Activated CD8-positive, alpha-beta memory T cell treated with anti-CD3 and anti-CD28 coated beads, Interleukin-2, amount 50 U/mL, for 4 hours (primary cell): ENCODE results near the gene RNF141.

Experiments used
- DNase-seq: peaks from one replicate; pipeline ENCODE4 v3.0.0-alpha.2; 2020

RNF141 gene

GRCh38 chr11:10561043-10561818 lies 20.2 kb upstream of the RNF141 start:
- DNase-seq, result no peak

GRCh38 chr11:10558288-10558687 lies 17.3 kb upstream of the RNF141 start:
- no peak for DNase-seq

GRCh38 chr11:10556590-10556989 lies 15.6 kb upstream of the RNF141 start:
- DNase-seq, result no peak

DNA sequence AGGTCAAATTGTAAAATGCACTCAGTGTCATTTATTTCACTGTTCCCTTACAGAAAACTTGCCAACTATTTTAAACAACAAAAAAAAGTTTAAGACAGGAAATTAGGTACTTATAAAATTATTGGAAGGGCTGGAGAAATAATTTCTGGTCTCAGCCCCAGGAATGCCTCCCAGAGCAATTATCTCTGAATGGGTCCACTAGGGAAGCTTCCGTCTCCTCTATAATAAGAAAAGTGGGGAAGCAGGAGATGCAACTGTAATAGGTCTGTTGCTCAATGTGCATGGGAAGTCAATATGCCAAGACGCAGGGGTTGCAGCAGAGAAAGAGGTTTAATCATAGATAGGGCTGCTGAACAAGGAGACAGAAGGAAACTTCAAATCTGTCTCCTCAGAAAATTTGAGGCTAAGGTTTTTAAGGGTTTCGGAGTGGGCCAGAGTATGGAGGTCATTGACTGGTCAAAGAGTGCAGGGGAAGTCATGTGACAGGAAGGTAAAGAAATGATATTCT lies 10.9 kb upstream of the RNF141 start:
- DNase-seq, result no peak

DNA sequence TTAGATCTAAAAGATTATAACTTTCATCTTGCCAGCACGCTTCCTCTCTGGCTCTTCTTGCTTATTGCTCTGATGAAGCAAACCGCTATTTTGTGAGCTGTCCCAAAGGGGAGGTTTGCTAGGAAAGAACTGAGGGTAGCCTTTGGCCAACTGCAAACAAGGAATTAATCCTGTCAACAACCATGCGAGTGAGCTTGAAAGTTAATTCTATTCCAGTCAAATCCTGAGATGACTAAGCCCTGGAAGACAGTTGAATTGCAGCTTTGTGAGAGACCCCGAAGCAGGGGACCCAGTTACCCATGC lies 10.3 kb upstream of the RNF141 start:
- no peak for DNase-seq

- no peak for DNase-seq
Observed at GRCh38 chr11:10550503-10551289, 9.7 kb upstream of the RNF141 start.

GRCh38 chr11:10544491-10545465 lies 3.8 kb upstream of the RNF141 start:
- DNase-seq, result no peak

DNA sequence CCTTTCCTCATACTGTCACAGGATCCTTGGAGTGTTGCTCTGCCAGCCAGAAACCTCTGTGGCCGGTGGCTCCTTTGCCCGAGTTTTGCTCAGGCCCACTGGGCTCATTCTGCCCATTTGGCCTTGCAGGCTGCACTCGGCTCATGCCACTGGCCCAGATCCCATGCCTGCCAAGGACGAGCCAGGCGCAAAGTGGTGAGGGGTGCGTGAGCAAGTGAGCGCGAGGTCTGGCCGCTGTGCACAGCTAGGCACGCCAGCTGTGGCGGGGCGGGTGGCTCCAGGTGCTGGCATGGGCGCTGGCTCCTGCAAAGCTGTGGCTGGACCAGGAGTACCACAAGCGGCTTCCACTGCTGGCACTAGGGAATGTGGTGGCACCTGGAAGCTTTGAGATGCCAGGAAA lies 2.8 kb upstream of the RNF141 start:
- DNase-seq, result no peak

DNA sequence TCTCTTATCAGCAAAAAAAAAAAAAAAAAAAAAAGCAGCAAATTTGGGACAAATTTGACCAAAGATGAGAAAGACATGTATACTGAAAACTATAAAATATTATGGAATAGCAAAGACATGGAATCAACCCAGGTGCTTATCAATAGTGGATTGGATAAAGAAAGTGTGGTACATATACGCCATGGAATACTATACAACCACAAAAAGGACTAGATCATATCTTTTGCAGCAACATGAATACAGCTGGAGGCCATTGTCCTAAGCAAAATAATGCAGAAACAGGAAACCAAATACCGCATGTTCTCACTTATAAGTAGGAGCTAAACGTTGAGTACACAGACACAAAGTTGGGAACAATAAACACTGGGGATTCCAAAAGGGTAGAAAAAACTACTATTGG lies 1.8 kb upstream of the RNF141 start:
- no peak for DNase-seq

- no peak for DNase-seq
Observed at GRCh38 chr11:10541561-10541930, 559 bp upstream of the RNF141 start.

DNA sequence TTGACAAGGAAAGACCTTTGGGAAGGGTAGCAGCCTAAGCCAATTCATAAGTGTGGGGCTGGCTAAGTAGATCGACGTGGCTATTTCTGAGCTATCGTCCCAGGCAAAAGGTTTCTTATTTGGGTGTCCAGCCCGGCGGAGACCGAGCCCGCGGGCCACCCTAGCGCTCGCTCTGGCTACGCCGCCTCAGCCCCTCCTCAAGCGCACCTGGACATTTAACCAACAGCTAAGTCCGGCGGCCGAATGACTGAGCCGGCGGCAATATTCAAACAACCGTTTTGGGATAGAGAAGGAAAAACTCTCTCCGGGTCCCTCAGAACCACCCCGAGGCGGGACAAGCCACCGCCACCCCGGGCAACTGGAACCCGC lies 457 bp downstream of the RNF141 start:
- DNase-seq, result no peak

DNA sequence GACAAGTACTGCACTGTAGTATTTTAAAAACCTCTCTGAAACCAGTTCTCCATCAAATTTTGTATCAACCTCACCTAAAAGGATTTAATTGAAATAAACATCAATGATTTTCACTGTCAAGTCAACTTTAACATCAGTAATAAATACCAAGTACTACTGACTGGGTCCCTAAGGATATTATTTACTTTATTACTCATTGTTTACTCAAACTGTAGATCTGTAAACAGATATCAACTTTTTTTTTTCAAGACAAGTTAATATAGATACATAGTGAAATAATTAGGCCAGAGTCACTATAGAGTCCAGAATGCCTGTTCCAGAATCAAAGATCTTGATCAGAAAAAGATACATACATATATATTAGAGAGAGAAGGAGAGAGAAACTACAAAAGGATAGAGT lies 1.6 kb downstream of the RNF141 start:
- DNase-seq, result no peak

- no peak for DNase-seq
Observed at GRCh38 chr11:10538924-10539323, 2.1 kb downstream of the RNF141 start.

GRCh38 chr11:10537600-10537999 lies 3.4 kb downstream of the RNF141 start:
- no peak for DNase-seq

GRCh38 chr11:10534316-10534715 lies 6.7 kb downstream of the RNF141 start:
- no peak for DNase-seq

DNA sequence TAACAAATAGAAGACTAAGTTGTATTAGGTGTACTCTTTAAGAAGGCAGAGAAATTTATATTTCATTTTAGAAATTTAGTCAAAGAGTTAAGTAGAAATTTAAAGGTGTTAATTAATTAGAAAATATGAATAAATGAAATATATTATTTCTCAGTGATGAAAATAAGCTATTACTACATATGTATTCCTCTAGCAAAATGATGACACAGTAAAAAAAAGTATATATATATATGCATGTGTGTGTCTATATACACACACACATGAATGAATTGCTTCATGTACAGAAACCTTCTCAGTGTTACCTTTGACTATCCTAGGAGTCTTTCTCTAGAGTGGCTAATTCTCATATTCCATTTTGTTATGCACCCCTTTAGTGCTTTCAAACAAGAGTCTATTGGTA lies 7.7 kb downstream of the RNF141 start:
- DNase-seq, result no peak

GRCh38 chr11:10532526-10532925 lies 8.5 kb downstream of the RNF141 start:
- no peak for DNase-seq

DNA sequence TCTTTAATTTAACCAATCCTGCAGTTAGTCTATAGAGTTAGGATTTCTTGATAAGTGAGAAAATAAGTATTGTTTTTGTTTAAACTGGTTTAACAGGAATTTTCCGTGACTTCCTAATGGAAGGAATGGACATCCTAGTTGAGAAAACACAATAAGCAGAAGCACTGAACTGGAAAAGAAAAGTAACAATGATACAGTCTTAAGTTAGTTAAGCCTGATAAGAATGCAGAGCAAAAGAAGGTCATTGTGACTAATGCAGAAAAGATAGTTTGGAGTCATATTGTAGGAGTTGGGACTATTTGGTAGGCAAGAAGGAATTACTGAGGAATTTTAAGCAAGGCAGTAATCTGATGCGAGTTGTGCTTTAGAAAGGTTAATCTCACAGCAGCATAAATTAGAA lies 11.7 kb downstream of the RNF141 start:
- no peak for DNase-seq

DNA sequence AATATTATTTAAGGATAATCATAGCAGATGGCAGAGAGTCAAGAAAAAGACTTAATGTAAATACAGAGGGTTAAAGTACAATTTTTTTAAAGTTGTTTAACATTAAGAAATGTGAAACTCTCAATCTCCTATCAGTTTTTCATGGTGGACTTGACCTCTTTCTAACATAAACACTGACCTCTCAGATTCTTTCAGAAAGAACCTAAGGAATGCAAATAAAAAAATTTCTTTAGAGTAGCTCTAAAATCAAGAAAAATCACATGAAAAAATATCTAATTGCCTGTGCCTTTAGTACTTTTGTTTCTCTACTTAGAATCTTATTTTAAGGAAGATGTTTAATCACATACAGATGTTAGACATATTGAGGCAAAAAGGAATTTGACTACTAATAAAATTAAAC lies 12.9 kb downstream of the RNF141 start:
- DNase-seq, result no peak

- no peak for DNase-seq
Observed at GRCh38 chr11:10526974-10527918, 13.7 kb downstream of the RNF141 start.

GRCh38 chr11:10524471-10524870 lies 16.5 kb downstream of the RNF141 start:
- DNase-seq, result no peak

- DNase-seq, result no peak
Observed at GRCh38 chr11:10522921-10523320, 18.1 kb downstream of the RNF141 start.
